NAMALWA (cell line): ENCODE results near the gene DGCR2.
"Not testable (repeated sequence)": the region's sequence is repeated elsewhere in the genome, so short reads cannot be mapped to it uniquely, and the experiment has no call there.

Experiments
- DNase-seq: peaks from one replicate; pipeline ENCODE4 v3.0.0-alpha.2; 2015; ENCODE audit warnings: low spot score

Gene DGCR2

GRCh38 chr22:19003508-19003907, 118.7 kb downstream of the DGCR2 start:
- no peak for DNase-seq

GRCh38 chr22:19002684-19003038, 119.6 kb downstream of the DGCR2 start:
- DNase-seq: no peak

- no peak for DNase-seq
Observed at GRCh38 chr22:19001204-19001603, 121.0 kb downstream of the DGCR2 start.

GRCh38 chr22:19000106-19000505, 122.1 kb downstream of the DGCR2 start:
- DNase-seq: not testable (repeated sequence)

GRCh38 chr22:18999416-18999815, 122.8 kb downstream of the DGCR2 start:
- no peak for DNase-seq

- DNase-seq: peak; percentile 9
Observed at GRCh38 chr22:18999008-18999407, 123.2 kb downstream of the DGCR2 start.

GRCh38 chr22:18997925-18998315, 124.3 kb downstream of the DGCR2 start:
- DNase-seq: no peak

GRCh38 chr22:18997306-18997924, 124.8 kb downstream of the DGCR2 start:
- no peak for DNase-seq

GRCh38 chr22:18996376-18996900, 125.8 kb downstream of the DGCR2 start:
- no peak for DNase-seq

- DNase-seq: no peak
Observed at GRCh38 chr22:18995327-18995711, 126.9 kb downstream of the DGCR2 start.

- no peak for DNase-seq
Observed at GRCh38 chr22:18994701-18995326, 127.4 kb downstream of the DGCR2 start.

GRCh38 chr22:18994056-18994455, 128.2 kb downstream of the DGCR2 start:
- DNase-seq: no peak

- DNase-seq: no peak
Observed at GRCh38 chr22:18992543-18993198, 129.5 kb downstream of the DGCR2 start.

GRCh38 chr22:18991821-18992442, 130.3 kb downstream of the DGCR2 start:
- no peak for DNase-seq

GRCh38 chr22:18991138-18991432, 131.1 kb downstream of the DGCR2 start:
- no peak for DNase-seq

GRCh38 chr22:18990355-18991137, 131.7 kb downstream of the DGCR2 start:
- DNase-seq: no peak

GRCh38 chr22:18988958-18989357, 133.3 kb downstream of the DGCR2 start:
- no peak for DNase-seq

GRCh38 chr22:18987765-18988164, 134.4 kb downstream of the DGCR2 start:
- no peak for DNase-seq

GRCh38 chr22:18987114-18987513, 135.1 kb downstream of the DGCR2 start:
- DNase-seq: not testable (repeated sequence)
